ENCODE measurements around the gene LXN. TPM values are rescaled to one million over a fixed set of nuclear protein-coding genes. Genes with fewer than 3 reads are reported as not detected.

The LXN gene
- total RNA-seq, 1 experiment from 2014 or later = 3.4 TPM

DNA sequence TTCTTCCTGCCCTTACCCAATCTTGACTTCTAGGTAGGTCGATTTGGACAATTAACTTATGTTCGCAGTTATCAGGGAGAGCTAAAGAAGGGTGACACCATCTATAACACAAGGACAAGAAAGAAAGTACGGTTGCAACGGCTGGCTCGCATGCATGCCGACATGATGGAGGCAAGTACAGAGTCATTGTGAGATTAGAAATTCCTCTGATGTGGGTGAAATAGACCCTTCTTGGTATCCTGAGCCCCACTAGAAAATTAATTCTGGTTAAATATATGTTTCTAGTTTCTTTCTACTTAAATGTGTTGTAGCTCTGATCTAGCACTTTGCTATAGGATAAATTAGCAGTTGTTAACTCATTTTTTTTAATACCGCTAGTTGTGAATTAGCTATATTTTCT is 13.6 kb downstream of the LXN start:
- H3K4me1 Mint-ChIP-seq (ENCODE audit: insufficient read depth, unreplicated experiment) = no peaks in the 10 kb centered on the region
- no peak overlapping the region for H3K27ac Mint-ChIP-seq (ENCODE audit: low read depth, unreplicated experiment)
- DNase-seq (ENCODE audit: unreplicated experiment) = no peak
- no TSS peak for BruUV-seq (replicated peaks)
- H3K4me3 Mint-ChIP-seq (ENCODE audit: unreplicated experiment) = no peak overlapping the region
- POLR2A ChIA-PET = interaction anchor here (0.8 to 2.6 kb wide), 5 partner anchors 10 to 143 kb away, joined by 3 to 12 read pairs (median 5); partner anchors contain the start of genes LXN and MFSD1
- CTCF ChIA-PET = interaction anchor here (0.5 to 4.3 kb wide), 27 partner anchors 9 to 1981 kb away, joined by 3 to 72 read pairs (median 3); partner anchors contain the start of genes GFM1 and LXN
- no peaks in the 10 kb centered on the region for H3K9me3 Mint-ChIP-seq (ENCODE audit: unreplicated experiment)
- no peaks in the 10 kb centered on the region for H3K27me3 Mint-ChIP-seq (ENCODE audit: insufficient read depth, unreplicated experiment)
- TF ChIP-seq, protein P1, sequence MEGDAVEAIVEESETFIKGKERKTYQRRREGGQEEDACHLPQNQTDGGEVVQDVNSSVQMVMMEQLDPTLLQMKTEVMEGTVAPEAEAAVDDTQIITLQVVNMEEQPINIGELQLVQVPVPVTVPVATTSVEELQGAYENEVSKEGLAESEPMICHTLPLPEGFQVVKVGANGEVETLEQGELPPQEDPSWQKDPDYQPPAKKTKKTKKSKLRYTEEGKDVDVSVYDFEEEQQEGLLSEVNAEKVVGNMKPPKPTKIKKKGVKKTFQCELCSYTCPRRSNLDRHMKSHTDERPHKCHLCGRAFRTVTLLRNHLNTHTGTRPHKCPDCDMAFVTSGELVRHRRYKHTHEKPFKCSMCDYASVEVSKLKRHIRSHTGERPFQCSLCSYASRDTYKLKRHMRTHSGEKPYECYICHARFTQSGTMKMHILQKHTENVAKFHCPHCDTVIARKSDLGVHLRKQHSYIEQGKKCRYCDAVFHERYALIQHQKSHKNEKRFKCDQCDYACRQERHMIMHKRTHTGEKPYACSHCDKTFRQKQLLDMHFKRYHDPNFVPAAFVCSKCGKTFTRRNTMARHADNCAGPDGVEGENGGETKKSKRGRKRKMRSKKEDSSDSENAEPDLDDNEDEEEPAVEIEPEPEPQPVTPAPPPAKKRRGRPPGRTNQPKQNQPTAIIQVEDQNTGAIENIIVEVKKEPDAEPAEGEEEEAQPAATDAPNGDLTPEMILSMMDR (IDR thresholded peaks at IDR 0.05; ENCODE audit: unreplicated experiment) = no peak
- H3K36me3 Mint-ChIP-seq (ENCODE audit: insufficient read depth, unreplicated experiment) = peaks cover 55% of the 10 kb centered on the region
- intact Hi-C loops (cut with micrococcal nuclease) = loop anchor here (1.0 to 5.0 kb wide), 2 partner anchors 68 to 132 kb away; no protein-coding TSS in a partner anchor

DNA sequence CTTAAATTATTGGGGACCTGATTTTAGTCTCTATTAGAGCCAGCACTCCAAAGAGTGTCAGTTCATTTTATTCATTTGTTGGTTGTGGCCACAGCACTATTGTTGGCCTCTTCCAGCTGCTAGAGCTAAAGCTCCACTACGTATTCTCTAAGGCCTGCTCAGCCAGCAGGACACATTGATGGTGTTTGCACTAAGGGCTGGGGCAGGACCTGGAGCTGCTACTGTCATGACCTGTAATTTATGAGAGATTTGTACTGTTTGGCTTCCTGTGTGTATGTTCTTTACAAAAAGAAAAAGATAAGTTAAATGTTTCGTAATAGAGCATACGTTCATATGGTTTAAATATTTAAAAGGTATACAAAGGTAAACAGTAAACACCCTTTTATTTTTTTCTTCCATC is 20.0 kb downstream of the LXN start:
- peaks cover 89% of the 10 kb centered on the region for H3K36me3 Mint-ChIP-seq (ENCODE audit: insufficient read depth, unreplicated experiment)
- ChIA-PET POLR2A (interaction anchor here (1.0 kb wide), 1 partner anchor 19 kb away, joined by 3 read pairs; no protein-coding TSS in a partner anchor), CTCF (interaction anchor here (0.6 to 0.9 kb wide), 4 partner anchors 8 to 1120 kb away, joined by 3 read pairs; partner anchors contain the start of gene GFM1)
- H3K27me3 Mint-ChIP-seq (ENCODE audit: insufficient read depth, unreplicated experiment) = no peaks in the 10 kb centered on the region
- TF ChIP-seq, protein P1 (IDR thresholded peaks at IDR 0.05; ENCODE audit: unreplicated experiment) = no peak
- no peak overlapping the region for H3K4me3 Mint-ChIP-seq (ENCODE audit: unreplicated experiment)
- H3K9me3 Mint-ChIP-seq (ENCODE audit: unreplicated experiment) = no peaks in the 10 kb centered on the region
- no peak overlapping the region for H3K27ac Mint-ChIP-seq (ENCODE audit: low read depth, unreplicated experiment)
- no peaks in the 10 kb centered on the region for H3K4me1 Mint-ChIP-seq (ENCODE audit: insufficient read depth, unreplicated experiment)
- BruUV-seq (replicated peaks) = no TSS peak
- DNase-seq (ENCODE audit: unreplicated experiment) = no peak
- intact Hi-C loops (cut with micrococcal nuclease) = no loop called here

DNA sequence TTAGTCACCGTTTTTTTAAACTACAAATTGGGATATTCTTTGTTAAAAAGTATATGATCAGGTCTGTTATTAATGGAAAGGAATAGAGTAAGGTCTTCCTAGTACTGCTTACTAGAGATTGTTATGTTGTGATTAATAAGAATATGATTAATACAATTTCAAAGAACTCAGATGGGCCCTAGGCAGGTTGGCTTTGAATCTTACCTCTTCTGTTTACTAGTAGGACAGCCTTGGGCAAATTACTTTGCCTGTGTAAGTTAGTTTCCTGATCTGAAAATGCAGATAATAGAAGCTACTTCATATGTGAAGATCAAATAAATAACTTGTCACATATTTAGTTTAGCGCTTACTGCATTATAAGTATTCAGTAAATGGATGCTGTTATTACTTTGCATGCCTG is 21.3 kb downstream of the LXN start:
- peaks cover 81% of the 10 kb centered on the region for H3K36me3 Mint-ChIP-seq (ENCODE audit: insufficient read depth, unreplicated experiment)
- H3K4me1 Mint-ChIP-seq (ENCODE audit: insufficient read depth, unreplicated experiment) = peaks cover under 1% of the 10 kb centered on the region
- H3K9me3 Mint-ChIP-seq (ENCODE audit: unreplicated experiment) = no peaks in the 10 kb centered on the region
- CTCF ChIA-PET = interaction anchor here (0.6 to 1.3 kb wide), 2 partner anchors 143 to 1155 kb away, joined by 3 read pairs; no protein-coding TSS in a partner anchor
- no peak overlapping the region for H3K4me3 Mint-ChIP-seq (ENCODE audit: unreplicated experiment)
- DNase-seq (ENCODE audit: unreplicated experiment) = no peak
- BruUV-seq (replicated peaks) = no TSS peak
- intact Hi-C loops (cut with micrococcal nuclease) = no loop called here
- no peak overlapping the region for H3K27ac Mint-ChIP-seq (ENCODE audit: low read depth, unreplicated experiment)
- H3K27me3 Mint-ChIP-seq (ENCODE audit: insufficient read depth, unreplicated experiment) = no peaks in the 10 kb centered on the region
- TF ChIP-seq, protein P1 (IDR thresholded peaks at IDR 0.05; ENCODE audit: unreplicated experiment) = no peak
- POLR2A ChIA-PET = interaction anchor here (0.9 kb wide), 1 partner anchor 17 kb away, joined by 3 read pairs; no protein-coding TSS in a partner anchor

DNA sequence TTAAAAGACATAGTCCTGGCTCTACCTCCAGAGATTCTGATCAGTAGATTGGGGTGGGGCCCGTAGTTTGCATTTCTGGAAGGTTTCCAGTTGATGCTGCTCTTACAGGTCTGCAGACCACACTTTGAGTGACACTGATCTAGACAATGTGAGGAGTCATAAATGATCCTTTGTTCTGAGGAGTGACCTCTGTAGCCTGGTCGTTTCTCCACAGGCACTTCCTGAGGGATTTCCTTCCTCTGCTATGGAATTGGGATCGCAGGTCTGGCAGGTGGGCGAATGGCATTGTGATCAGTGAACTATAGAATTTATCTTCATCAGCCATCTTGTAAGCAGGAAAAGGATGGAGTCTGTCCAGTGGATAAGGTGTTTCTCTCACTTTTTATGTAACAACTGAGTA is 22.7 kb downstream of the LXN start:
- intact Hi-C loops (cut with micrococcal nuclease) = no loop called here
- H3K4me3 Mint-ChIP-seq (ENCODE audit: unreplicated experiment) = no peak overlapping the region
- DNase-seq (ENCODE audit: unreplicated experiment) = no peak
- ChIA-PET POLR2A (no interaction called here), CTCF (interaction anchor here (3.0 kb wide), 1 partner anchor 10 kb away, joined by 26 read pairs; no protein-coding TSS in a partner anchor)
- peak overlapping the region; percentile 16 for H3K27ac Mint-ChIP-seq (ENCODE audit: low read depth, unreplicated experiment)
- H3K27me3 Mint-ChIP-seq (ENCODE audit: insufficient read depth, unreplicated experiment) = no peaks in the 10 kb centered on the region
- H3K4me1 Mint-ChIP-seq (ENCODE audit: insufficient read depth, unreplicated experiment) = peaks cover 6% of the 10 kb centered on the region
- no peaks in the 10 kb centered on the region for H3K9me3 Mint-ChIP-seq (ENCODE audit: unreplicated experiment)
- TF ChIP-seq, protein P1 (IDR thresholded peaks at IDR 0.05; ENCODE audit: unreplicated experiment) = no peak
- BruUV-seq (replicated peaks) = no TSS peak
- H3K36me3 Mint-ChIP-seq (ENCODE audit: insufficient read depth, unreplicated experiment) = peaks cover 69% of the 10 kb centered on the region

All from MCF 10A (cell line).